Measurements from ENCODE around the gene TNFRSF18. TPM values are rescaled to one million over a fixed set of nuclear protein-coding genes. Genes with fewer than 3 reads are reported as not detected.

TNFRSF18 gene
- total and polyA plus RNA-seq, 2 donors: 4.2 to 29.9 TPM

DNA sequence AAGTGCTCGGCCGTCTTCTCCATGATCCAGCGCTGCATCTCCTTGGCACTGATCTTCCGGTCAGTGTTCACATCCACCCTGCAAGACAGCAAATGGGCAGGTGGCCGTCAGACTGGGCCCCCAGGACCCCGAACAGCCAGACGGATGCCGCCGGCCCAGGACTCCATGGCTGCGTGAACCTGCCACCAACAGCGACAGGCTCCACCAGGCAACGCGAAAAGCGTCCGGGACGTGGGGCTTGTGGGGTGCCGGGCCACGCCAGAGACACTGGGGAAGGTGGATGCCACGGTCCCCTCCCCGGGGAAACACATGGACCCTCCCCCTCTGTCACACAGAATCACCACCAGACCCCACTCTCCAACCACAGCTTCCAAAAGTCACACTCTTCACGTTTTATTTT is 17.5 kb upstream of the TNFRSF18 start:
- no peaks in the 10 kb centered on the region for H3K4me1 ChIP-seq (ENCODE audit: control insufficient read depth in 2 of 2, insufficient read depth in 2 of 2, low read length in 2 of 2)
- H3K36me3 ChIP-seq (ENCODE audit: control insufficient read depth in 2 of 2, insufficient read depth in 2 of 2, low read length in 1 of 2): peaks cover 78 to 96% of the 10 kb centered on the region in 2 donors
- H3K4me3 ChIP-seq (ENCODE audit: low read length in 2 of 2): no peak overlapping the region
- DNase-seq (ENCODE audit: low read depth in 6 of 9, low spot score in 9 of 9): no peak
- H3K27ac ChIP-seq (ENCODE audit: low read depth in 1 of 2, low read length in 1 of 2): no peak overlapping the region
- H3K27me3 ChIP-seq (ENCODE audit: control insufficient read depth in 2 of 2, insufficient read depth in 1 of 2, low read length in 1 of 2): no peaks in the 10 kb centered on the region
- peaks cover 0 to 1% of the 10 kb centered on the region in 2 donors for H3K9me3 ChIP-seq (ENCODE audit: control insufficient read depth in 2 of 2, insufficient read depth in 1 of 2, low read length in 1 of 2)
- 95% methylated on average over 21 of the region's 21 CpGs for WGBS

DNA sequence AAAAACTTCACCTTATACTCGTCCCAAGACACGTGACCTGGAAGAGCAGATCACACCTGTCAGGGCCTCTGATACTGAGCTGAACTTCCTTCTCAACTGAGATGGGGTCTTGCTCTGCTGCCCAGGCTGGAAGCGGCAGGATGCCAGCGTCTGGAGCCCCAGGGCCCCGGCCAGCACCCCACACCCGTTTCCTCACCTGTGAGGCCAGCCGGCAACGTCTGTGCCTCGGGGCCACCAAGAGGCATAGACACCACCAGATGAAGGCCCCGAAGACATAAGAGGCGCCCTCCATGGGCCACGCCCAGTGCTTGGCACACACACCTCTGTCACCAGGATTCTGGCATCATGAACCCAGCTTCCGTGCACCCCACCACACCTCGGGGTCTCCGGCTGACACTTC is 16.9 kb upstream of the TNFRSF18 start:
- Histone ChIP-seq H3K36me3 (ENCODE audit: control insufficient read depth in 2 of 2, insufficient read depth in 2 of 2, low read length in 1 of 2) (peaks cover 78 to 96% of the 10 kb centered on the region in 2 donors), H3K4me1 (ENCODE audit: control insufficient read depth in 2 of 2, insufficient read depth in 2 of 2, low read length in 2 of 2) (no peaks in the 10 kb centered on the region), H3K4me3 (ENCODE audit: low read length in 2 of 2) (no peak overlapping the region), H3K27me3 (ENCODE audit: control insufficient read depth in 2 of 2, insufficient read depth in 1 of 2, low read length in 1 of 2) (no peaks in the 10 kb centered on the region), H3K9me3 (ENCODE audit: control insufficient read depth in 2 of 2, insufficient read depth in 1 of 2, low read length in 1 of 2) (peaks cover 0 to 1% of the 10 kb centered on the region in 2 donors), H3K27ac (ENCODE audit: low read depth in 1 of 2, low read length in 1 of 2) (no peak overlapping the region)
- no peak for DNase-seq (ENCODE audit: low read depth in 6 of 9, low spot score in 9 of 9)
- WGBS: 97% methylated on average over 15 of the region's 15 CpGs

DNA sequence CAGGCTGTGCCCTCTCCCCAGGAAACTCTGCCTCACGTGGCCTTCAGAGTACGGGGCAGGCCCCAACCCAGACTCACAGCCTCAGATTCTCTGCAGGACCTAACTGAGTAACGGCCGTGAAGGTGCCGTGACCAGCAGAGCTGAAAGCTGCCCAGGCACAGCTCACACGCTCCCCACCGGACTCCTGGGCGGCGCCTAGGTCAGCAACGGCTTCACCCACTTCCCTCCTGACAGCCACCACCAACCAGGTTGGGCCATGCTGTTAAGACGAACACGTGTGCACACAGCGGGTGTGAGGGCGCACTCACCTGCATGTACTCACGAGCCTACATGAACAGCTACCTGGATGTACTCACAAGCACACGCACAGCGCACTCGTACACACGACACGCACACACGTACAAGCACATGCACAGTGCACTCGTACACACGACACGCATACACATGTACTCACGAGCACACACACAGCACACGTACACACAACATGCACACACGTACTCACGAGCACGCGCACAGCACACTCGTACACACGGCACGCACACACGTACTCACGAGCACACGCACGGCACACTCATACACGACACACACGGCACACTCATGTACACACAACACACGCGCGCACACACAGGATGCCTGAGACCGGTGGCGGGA is 16.3 kb upstream of the TNFRSF18 start:
- no peak for DNase-seq (ENCODE audit: low read depth in 6 of 9, low spot score in 9 of 9)
- Histone ChIP-seq H3K27ac (ENCODE audit: low read depth in 1 of 2, low read length in 1 of 2) (no peak overlapping the region), H3K9me3 (ENCODE audit: control insufficient read depth in 2 of 2, insufficient read depth in 1 of 2, low read length in 1 of 2) (peaks cover 1% of the 10 kb centered on the region in 2 donors), H3K4me3 (ENCODE audit: low read length in 2 of 2) (no peak overlapping the region), H3K27me3 (ENCODE audit: control insufficient read depth in 2 of 2, insufficient read depth in 1 of 2, low read length in 1 of 2) (no peaks in the 10 kb centered on the region), H3K36me3 (ENCODE audit: control insufficient read depth in 2 of 2, insufficient read depth in 2 of 2, low read length in 1 of 2) (peaks cover 78 to 96% of the 10 kb centered on the region in 2 donors), H3K4me1 (ENCODE audit: control insufficient read depth in 2 of 2, insufficient read depth in 2 of 2, low read length in 2 of 2) (peaks cover 0 to 4% of the 10 kb centered on the region in 2 donors)
- WGBS: 93% methylated on average over 44 of the region's 44 CpGs

DNA sequence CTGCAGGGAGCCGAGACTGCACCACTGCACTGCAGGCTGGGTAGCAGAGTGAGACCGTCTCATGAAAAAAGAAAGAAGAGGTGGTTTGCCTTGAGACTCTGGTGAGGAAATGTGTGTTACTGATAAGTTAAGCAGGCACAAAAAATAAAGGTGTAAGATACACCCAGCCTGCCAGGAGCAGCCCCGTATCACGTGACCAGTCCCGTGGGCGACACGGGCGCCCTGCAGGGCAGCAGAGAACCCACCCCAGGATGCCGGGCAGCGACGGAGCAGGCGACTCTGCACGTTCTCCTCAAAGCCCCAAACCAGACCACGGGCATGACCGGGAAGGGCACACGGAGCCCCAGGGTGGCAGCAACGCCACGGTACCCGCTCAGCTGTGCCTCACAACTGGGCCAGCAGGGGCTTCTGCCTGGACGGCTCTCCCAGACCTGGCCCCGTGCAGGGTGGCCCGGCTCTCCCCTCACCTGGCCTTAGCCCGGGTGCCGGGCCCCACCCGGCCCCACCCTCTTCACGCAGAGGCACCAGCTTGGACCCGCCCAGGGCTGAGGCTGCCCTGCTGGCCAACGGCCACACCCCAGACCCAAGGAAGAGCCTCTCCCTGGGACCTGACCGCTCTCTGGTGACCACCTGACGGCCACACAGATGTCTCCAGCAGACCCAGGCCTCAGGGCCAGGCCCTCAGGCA is 15.6 kb upstream of the TNFRSF18 start:
- DNase-seq (ENCODE audit: low read depth in 6 of 9, low spot score in 9 of 9): no peak
- H3K9me3 ChIP-seq (ENCODE audit: control insufficient read depth in 2 of 2, insufficient read depth in 1 of 2, low read length in 1 of 2): peaks cover 1 to 4% of the 10 kb centered on the region in 2 donors
- H3K36me3 ChIP-seq (ENCODE audit: control insufficient read depth in 2 of 2, insufficient read depth in 2 of 2, low read length in 1 of 2): peaks cover 76 to 96% of the 10 kb centered on the region in 2 donors
- H3K4me1 ChIP-seq (ENCODE audit: control insufficient read depth in 2 of 2, insufficient read depth in 2 of 2, low read length in 2 of 2): peaks cover 0 to 4% of the 10 kb centered on the region in 2 donors
- no peak overlapping the region for H3K27ac ChIP-seq (ENCODE audit: low read depth in 1 of 2, low read length in 1 of 2)
- H3K27me3 ChIP-seq (ENCODE audit: control insufficient read depth in 2 of 2, insufficient read depth in 1 of 2, low read length in 1 of 2): no peaks in the 10 kb centered on the region
- WGBS: 89% methylated on average over 30 of the region's 30 CpGs
- no peak overlapping the region for H3K4me3 ChIP-seq (ENCODE audit: low read length in 2 of 2)

DNA sequence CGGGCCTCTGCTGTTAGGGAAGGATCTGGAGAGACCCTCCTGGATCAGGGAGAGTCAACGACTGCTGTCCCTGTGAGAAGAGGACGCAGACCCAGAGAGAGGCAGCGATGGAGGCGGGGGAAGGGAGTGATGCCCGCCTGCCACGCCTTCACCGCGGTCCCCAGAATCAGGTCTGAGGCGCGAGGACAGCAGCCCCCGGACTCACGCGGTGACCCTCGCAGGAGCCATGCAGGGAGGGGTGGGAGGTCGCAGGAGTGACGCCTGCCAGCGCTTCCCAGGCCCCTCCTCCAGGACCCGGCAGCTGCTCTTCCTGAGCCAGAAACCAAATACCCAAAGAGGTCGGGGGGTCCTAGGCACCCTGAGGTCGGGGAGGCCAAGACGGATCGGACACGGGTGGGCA is 13.8 kb upstream of the TNFRSF18 start:
- Histone ChIP-seq H3K4me1 (ENCODE audit: control insufficient read depth in 2 of 2, insufficient read depth in 2 of 2, low read length in 2 of 2) (peaks cover 0 to 22% of the 10 kb centered on the region in 2 donors), H3K27ac (ENCODE audit: low read depth in 1 of 2, low read length in 1 of 2) (no peak overlapping the region), H3K4me3 (ENCODE audit: low read length in 2 of 2) (no peak overlapping the region), H3K36me3 (ENCODE audit: control insufficient read depth in 2 of 2, insufficient read depth in 2 of 2, low read length in 1 of 2) (peaks cover 74 to 88% of the 10 kb centered on the region in 2 donors), H3K9me3 (ENCODE audit: control insufficient read depth in 2 of 2, insufficient read depth in 1 of 2, low read length in 1 of 2) (peaks cover 0 to 4% of the 10 kb centered on the region in 2 donors), H3K27me3 (ENCODE audit: control insufficient read depth in 2 of 2, insufficient read depth in 1 of 2, low read length in 1 of 2) (no peaks in the 10 kb centered on the region)
- no peak for DNase-seq (ENCODE audit: low read depth in 6 of 9, low spot score in 9 of 9)
- 96% methylated on average over 24 of the region's 24 CpGs for WGBS

DNA sequence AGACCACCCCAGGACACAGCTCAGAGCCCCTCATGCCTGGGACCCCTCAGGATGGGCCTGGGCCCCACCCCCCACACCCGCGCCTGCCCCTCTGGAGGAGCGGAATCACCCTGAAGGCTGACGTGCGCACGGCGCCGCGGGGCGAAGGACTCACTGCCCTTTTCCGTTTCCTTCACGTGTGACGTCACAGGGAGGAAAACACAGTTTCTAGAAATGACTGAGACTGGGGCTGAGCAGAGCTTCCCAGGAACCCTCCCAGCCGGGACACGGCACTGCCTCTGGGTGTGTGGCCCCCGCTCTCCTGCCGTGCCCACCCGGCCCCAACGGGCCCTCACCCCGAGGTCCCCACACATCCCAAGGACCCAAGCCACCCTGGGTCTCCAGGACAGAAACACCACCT is 12.9 kb upstream of the TNFRSF18 start:
- Histone ChIP-seq H3K27me3 (ENCODE audit: control insufficient read depth in 2 of 2, insufficient read depth in 1 of 2, low read length in 1 of 2) (peaks cover 0 to 3% of the 10 kb centered on the region in 2 donors), H3K4me3 (ENCODE audit: low read length in 2 of 2) (no peak overlapping the region), H3K27ac (ENCODE audit: low read depth in 1 of 2, low read length in 1 of 2) (no peak overlapping the region), H3K9me3 (ENCODE audit: control insufficient read depth in 2 of 2, insufficient read depth in 1 of 2, low read length in 1 of 2) (peaks cover 0 to 4% of the 10 kb centered on the region in 2 donors), H3K4me1 (ENCODE audit: control insufficient read depth in 2 of 2, insufficient read depth in 2 of 2, low read length in 2 of 2) (peaks cover under 1 to 31% of the 10 kb centered on the region in 2 donors), H3K36me3 (ENCODE audit: control insufficient read depth in 2 of 2, insufficient read depth in 2 of 2, low read length in 1 of 2) (peaks cover 69 to 79% of the 10 kb centered on the region in 2 donors)
- no peak for DNase-seq (ENCODE audit: low read depth in 6 of 9, low spot score in 9 of 9)
- WGBS: 98% methylated on average over 20 of the region's 20 CpGs

DNA sequence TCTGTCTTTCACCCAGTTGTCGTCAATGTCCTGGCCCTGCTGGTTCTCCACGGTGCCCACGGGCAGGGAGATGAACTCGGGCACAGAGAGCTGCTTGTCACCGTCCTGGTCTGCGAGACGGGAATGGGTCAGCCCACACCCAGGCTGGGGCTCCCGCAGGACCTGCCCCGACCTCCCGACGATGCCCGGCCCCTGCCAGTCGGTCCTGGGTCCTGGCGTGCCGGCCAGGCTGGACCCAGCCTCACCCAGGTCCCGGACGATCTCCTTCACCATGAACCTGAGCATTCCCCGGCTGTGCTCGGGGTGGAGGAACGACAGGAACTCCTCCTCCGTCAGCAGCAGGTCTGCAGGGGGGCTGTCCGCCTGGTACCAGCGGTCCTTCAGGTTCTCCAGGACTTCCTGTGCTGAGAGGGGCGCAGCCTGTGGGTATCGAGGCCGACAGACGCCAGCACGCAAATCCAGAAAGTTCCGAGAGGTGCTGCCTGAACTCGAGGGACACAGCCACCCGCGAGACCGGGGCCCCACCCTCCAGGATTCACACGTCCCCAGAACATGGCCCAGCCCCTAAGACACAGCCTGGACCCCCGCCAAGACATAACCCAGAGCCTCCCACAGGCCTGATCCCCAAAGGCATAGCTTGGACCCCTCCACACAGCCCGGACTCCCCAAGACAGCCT is 12.3 kb upstream of the TNFRSF18 start:
- H3K27me3 ChIP-seq (ENCODE audit: control insufficient read depth in 2 of 2, insufficient read depth in 1 of 2, low read length in 1 of 2): peaks cover 0 to 9% of the 10 kb centered on the region in 2 donors
- no peak overlapping the region for H3K27ac ChIP-seq (ENCODE audit: low read depth in 1 of 2, low read length in 1 of 2)
- H3K4me1 ChIP-seq (ENCODE audit: control insufficient read depth in 2 of 2, insufficient read depth in 2 of 2, low read length in 2 of 2): peaks cover 6 to 38% of the 10 kb centered on the region in 2 donors
- peaks cover 66 to 73% of the 10 kb centered on the region in 2 donors for H3K36me3 ChIP-seq (ENCODE audit: control insufficient read depth in 2 of 2, insufficient read depth in 2 of 2, low read length in 1 of 2)
- no peak for DNase-seq (ENCODE audit: low read depth in 6 of 9, low spot score in 9 of 9)
- peaks cover 0 to 4% of the 10 kb centered on the region in 2 donors for H3K9me3 ChIP-seq (ENCODE audit: control insufficient read depth in 2 of 2, insufficient read depth in 1 of 2, low read length in 1 of 2)
- H3K4me3 ChIP-seq (ENCODE audit: low read length in 2 of 2): no peak overlapping the region
- WGBS: 98% methylated on average over 36 of the region's 36 CpGs

GRCh38 chr1:1217621-1218523 is 11.5 kb upstream of the TNFRSF18 start:
- 97% methylated on average over 52 of the region's 52 CpGs for WGBS
- no peak overlapping the region for H3K4me3 ChIP-seq (ENCODE audit: low read length in 2 of 2)
- peaks cover 0 to 4% of the 10 kb centered on the region in 2 donors for H3K9me3 ChIP-seq (ENCODE audit: control insufficient read depth in 2 of 2, insufficient read depth in 1 of 2, low read length in 1 of 2)
- peaks cover 0 to 17% of the 10 kb centered on the region in 2 donors for H3K27me3 ChIP-seq (ENCODE audit: control insufficient read depth in 2 of 2, insufficient read depth in 1 of 2, low read length in 1 of 2)
- peaks cover 60 to 65% of the 10 kb centered on the region in 2 donors for H3K36me3 ChIP-seq (ENCODE audit: control insufficient read depth in 2 of 2, insufficient read depth in 2 of 2, low read length in 1 of 2)
- DNase-seq (ENCODE audit: low read depth in 6 of 9, low spot score in 9 of 9): no peak
- H3K4me1 ChIP-seq (ENCODE audit: control insufficient read depth in 2 of 2, insufficient read depth in 2 of 2, low read length in 2 of 2): peaks cover 14 to 45% of the 10 kb centered on the region in 2 donors
- peak overlapping the region in 1 of 2 donors; percentile 41 for H3K27ac ChIP-seq (ENCODE audit: low read depth in 1 of 2, low read length in 1 of 2)
